ENCODE measurements around the gene SP110.

DNA sequence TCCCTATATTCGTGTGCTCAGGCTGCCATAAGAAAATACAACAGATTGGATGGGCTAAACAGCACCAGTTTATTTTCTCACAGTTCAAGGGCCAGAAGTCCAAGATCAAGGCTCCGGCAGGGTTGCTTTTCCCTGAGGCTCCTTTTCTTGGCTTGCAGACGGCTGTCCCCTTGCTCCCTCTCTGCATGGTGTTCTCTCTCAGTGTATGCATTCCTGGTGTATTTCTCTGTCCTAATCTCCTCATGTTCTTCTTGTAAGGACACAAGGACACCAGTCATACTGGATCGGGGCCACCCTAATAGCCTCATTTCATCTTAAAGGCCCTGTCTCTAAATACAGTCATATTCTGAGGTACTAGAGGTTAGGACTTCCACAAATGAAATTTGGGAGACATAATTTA lies 88.4 kb downstream of the SP110 start:
- TF ChIP-seq CTCF (IDR thresholded peaks at IDR 0.05; ENCODE audit: insufficient read depth, low read depth, low read length) = no peak
- no peak for TF ChIP-seq EZH2 (IDR thresholded peaks at IDR 0.05; ENCODE audit: insufficient read depth, low read length)

Measured in astrocyte (in vitro differentiated cells and primary cell).